Right atrium auricular region (tissue), 2 donors: Measurements from ENCODE around the gene ADGRG6. TPM values are rescaled to one million over a fixed set of nuclear protein-coding genes. Genes with fewer than 3 reads are reported as not detected.
"Not testable (repeated sequence)": the region's sequence is repeated elsewhere in the genome, so short reads cannot be mapped to it uniquely, and the experiment has no call there.

ENCODE experiments used
- DNase-seq: peaks from one replicate; pipeline ENCODE4 v3.0.0-alpha.2; 2019; ENCODE audit warnings: low spot score
- H3K27ac ChIP-seq, 2 donors: fragments of 200-600 bp; sonication (generic); 1 replicate in 1 of 2; 2 replicates in 1 of 2; pipeline ENCODE4 v1.5.1; 2016 to 2019
- H3K27me3 ChIP-seq, 2 donors: fragments of 200-600 bp; sonication (generic); one replicate each; pipeline versions ENCODE4 v1.5.1 to v1.6.0; 2017 to 2019
- H3K36me3 ChIP-seq: fragments of 200-600 bp; sonication (generic); one replicate; pipeline ENCODE4 v1.5.1; 2016
- H3K4me1 ChIP-seq, 2 donors: fragments of 200-600 bp; sonication (generic); one replicate each; pipeline versions ENCODE4 v1.5.1 to v1.6.0; 2017 to 2019
- H3K4me3 ChIP-seq, 2 donors: fragments of 200-600 bp; sonication (generic); 1 replicate in 1 of 2; 2 replicates in 1 of 2; pipeline ENCODE4 v1.5.1; 2017 to 2019; ENCODE audit warnings: mild to moderate bottlenecking in 1 of 2, moderate library complexity in 1 of 2
- H3K9me3 ChIP-seq, 2 donors: fragments of 200-600 bp; sonication (generic); one replicate each; pipeline ENCODE4 v1.5.1; 2019
- total RNA-seq, 2 donors: library from RNA; depleted of rRNA; stranded (reverse); fragments of >200 nt; gene quantifications; one replicate each; pipeline ENCODE4 v1.1.0, GENCODE V29; 2016
- TF ChIP-seq, protein P1 (sequence below), 2 donors: fragments of 200-600 bp; sonication (generic); IDR thresholded peaks; one replicate each; pipeline ENCODE4 v1.5.1; 2019; ENCODE audit warnings: antibody characterized with exemption in 2 of 2

ADGRG6 gene
- total RNA-seq, 2 donors from 2014 or later: 9.2 to 20.6 TPM

DNA sequence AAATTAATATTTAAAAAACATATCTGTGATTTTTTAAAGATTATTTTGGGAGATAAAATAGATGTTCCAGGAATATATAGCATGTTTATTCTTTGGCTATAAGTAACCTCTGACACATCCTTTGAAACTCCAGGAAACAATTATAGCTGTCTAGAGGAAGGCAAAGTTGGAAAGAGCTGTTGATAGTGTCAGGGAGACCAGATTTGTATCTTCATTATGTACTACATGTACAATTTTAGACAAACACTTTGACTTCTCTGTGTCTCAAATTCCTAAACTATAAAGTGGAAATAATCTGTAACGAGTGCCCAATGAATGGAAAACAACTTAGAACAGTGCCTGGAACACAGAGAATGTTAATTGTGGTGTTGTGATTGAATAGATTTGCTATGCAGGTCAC lies 25.6 kb upstream of the ADGRG6 start:
- H3K4me3 ChIP-seq: no peak overlapping the region
- no peak overlapping the region for H3K27ac ChIP-seq

DNA sequence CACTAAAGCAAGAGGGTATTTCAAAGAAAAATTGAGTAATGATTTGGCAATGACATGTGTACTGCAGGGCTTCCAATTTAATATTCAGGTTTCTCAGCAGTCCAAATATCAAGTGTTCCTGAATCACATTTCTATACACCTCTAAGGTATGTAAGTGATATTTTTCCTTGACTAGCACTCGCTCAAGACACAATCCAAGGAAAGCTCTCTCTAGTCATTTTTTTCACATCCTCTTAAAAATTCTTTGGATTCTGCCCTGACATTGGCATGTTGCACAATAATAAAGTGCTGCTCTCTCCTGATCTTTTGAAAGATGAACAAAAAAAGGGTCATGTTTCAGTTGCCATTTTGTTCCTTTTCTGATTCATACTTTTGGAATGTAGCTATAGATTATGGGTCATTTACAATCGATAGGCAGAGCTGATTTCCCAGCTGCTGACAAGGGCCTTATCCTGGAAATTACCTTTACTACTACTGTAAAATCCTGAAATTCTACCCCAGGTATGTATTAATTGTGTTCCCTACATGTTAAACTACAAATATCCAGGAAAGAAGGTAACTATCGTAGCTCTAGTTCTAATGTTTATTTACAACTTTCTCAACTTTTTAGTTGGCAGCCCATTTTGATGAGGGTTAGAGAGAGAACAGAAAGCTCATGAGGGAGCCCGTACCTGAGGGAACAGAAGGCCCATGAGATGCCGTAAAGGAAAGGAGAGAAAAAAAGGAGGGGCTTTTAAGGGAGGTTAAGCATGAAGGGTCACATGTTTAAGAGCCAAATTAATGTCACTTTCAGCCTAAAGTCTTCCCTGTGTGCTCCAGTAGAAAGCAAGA lies 22.2 kb upstream of the ADGRG6 start:
- Histone ChIP-seq H3K27ac (no peak overlapping the region), H3K4me3 (no peak overlapping the region), H3K9me3 (peaks cover 0 to 9% of the 10 kb centered on the region in 2 donors), H3K27me3 (no peaks in the 10 kb centered on the region), H3K36me3 (no peaks in the 10 kb centered on the region), H3K4me1 (no peaks in the 10 kb centered on the region)
- no peak for DNase-seq
- TF ChIP-seq, protein P1, sequence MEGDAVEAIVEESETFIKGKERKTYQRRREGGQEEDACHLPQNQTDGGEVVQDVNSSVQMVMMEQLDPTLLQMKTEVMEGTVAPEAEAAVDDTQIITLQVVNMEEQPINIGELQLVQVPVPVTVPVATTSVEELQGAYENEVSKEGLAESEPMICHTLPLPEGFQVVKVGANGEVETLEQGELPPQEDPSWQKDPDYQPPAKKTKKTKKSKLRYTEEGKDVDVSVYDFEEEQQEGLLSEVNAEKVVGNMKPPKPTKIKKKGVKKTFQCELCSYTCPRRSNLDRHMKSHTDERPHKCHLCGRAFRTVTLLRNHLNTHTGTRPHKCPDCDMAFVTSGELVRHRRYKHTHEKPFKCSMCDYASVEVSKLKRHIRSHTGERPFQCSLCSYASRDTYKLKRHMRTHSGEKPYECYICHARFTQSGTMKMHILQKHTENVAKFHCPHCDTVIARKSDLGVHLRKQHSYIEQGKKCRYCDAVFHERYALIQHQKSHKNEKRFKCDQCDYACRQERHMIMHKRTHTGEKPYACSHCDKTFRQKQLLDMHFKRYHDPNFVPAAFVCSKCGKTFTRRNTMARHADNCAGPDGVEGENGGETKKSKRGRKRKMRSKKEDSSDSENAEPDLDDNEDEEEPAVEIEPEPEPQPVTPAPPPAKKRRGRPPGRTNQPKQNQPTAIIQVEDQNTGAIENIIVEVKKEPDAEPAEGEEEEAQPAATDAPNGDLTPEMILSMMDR (IDR thresholded peaks at IDR 0.05): no peak

More for the DNA sequence above, 25.6 kb upstream of the ADGRG6 start:
- Histone ChIP-seq H3K4me1 (no peaks in the 10 kb centered on the region), H3K9me3 (peaks cover 0 to 9% of the 10 kb centered on the region in 2 donors), H3K36me3 (no peaks in the 10 kb centered on the region), H3K27me3 (no peaks in the 10 kb centered on the region)
- TF ChIP-seq, protein P1 (IDR thresholded peaks at IDR 0.05): no peak
- DNase-seq: no peak

GRCh38 chr6:142280265-142280664 lies 21.5 kb upstream of the ADGRG6 start:
- Histone ChIP-seq H3K4me3 (no peak overlapping the region), H3K36me3 (no peaks in the 10 kb centered on the region), H3K9me3 (peaks cover 0 to 9% of the 10 kb centered on the region in 2 donors), H3K4me1 (no peaks in the 10 kb centered on the region), H3K27me3 (no peaks in the 10 kb centered on the region), H3K27ac (no peak overlapping the region)
- no peak for DNase-seq
- TF ChIP-seq, protein P1 (IDR thresholded peaks at IDR 0.05): no peak

DNA sequence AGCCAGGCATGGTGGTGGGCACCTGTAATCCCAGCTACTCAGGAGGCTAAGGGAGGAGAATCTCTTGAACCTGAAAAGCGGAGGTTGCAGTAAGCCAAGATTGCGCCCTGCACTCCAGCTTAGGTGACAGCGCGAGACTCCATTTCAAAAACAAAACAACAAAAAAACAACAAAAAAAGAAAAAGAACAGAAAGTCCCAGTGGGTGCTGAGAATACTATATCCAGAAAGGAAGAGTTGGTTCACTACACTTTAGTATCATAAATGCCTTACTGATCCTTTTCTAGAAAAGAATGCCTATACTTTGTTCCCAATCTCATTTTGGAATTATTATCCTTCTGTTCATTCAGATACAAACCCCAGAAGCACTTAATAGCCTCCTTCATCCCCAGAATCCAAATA lies 20.9 kb upstream of the ADGRG6 start:
- Histone ChIP-seq H3K9me3 (peaks cover 0 to 9% of the 10 kb centered on the region in 2 donors), H3K27ac (no peak overlapping the region), H3K4me1 (no peaks in the 10 kb centered on the region), H3K36me3 (no peaks in the 10 kb centered on the region), H3K27me3 (no peaks in the 10 kb centered on the region), H3K4me3 (no peak overlapping the region)
- no peak for DNase-seq
- TF ChIP-seq, protein P1 (IDR thresholded peaks at IDR 0.05): no peak

DNA sequence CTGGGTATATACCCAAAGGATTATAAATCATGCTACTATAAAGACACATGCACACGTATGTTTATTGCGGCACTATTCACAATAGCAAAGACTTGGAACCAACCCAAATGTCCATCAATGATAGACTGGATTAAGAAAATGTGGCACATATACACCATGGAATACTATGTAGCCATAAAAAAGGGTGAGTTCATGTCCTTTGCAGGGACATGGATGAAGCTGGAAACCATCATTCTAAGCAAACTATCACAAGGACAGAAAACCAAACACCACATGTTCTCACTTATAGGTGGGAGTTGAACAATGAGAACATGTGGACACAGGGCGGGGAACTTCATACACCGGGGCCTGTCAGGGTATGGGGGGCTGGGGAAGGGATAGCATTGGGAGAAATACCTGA lies 18.7 kb upstream of the ADGRG6 start:
- not testable (repeated sequence) for H3K4me3 ChIP-seq, H3K27me3 ChIP-seq, H3K9me3 ChIP-seq, H3K4me1 ChIP-seq, DNase-seq, H3K36me3 ChIP-seq, H3K27ac ChIP-seq

DNA sequence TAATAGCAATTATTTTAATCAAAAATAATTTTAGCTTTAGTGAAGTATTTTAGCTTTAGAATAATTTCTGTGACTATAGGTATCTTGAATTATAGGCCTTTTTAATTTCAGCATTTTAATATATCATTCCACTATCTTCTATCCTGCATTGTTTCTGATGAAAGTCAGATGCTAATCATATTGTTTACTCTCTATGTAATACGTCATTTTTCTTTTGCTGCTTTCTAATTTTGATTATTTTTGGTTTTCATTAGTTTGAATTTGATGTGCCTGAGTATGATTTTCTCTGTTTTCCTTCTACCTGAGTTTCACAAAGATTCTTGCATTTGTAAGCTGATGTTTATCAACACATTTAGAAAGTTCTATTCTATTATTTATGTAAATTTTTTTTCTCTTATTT lies 17.4 kb upstream of the ADGRG6 start:
- TF ChIP-seq, protein P1 (IDR thresholded peaks at IDR 0.05): no peak
- Histone ChIP-seq H3K9me3 (peaks cover 0 to 9% of the 10 kb centered on the region in 2 donors), H3K36me3 (no peaks in the 10 kb centered on the region), H3K27me3 (no peaks in the 10 kb centered on the region), H3K27ac (no peak overlapping the region), H3K4me1 (no peaks in the 10 kb centered on the region), H3K4me3 (no peak overlapping the region)
- DNase-seq: no peak
